Measurements from ENCODE around the gene JMY.

Gene JMY

DNA sequence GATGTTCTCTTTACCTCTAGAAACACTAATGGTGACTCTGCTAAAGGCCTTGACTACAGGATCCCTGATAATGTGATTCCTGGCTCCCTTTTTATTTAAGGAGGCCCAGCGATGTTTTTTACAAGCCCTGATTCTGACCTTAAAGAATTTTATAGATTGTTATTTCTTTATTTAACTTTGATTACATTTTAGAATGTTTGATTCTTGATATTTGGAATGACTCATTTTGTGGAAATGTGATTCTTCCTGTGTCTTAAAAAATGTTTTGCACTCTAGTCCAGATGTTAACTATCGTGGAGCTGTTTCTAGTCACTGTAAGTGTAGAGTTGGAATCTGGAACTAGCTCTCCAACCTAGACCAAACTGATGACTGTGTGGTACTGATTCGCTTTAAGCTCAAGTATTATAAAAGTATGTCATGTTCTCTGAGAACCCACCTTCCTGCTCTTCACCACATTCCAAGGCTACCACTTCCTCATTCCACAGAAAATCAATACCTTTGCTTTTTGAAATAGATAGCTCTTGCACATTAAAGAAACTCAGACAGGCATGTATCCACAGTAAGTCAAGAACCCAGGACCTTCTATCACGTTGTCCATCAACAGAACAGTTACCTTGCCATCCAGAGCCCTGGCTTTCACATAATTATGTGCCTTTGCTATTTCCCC lies 65.2 kb downstream of the JMY start:
- DNase-seq: no peak

DNA sequence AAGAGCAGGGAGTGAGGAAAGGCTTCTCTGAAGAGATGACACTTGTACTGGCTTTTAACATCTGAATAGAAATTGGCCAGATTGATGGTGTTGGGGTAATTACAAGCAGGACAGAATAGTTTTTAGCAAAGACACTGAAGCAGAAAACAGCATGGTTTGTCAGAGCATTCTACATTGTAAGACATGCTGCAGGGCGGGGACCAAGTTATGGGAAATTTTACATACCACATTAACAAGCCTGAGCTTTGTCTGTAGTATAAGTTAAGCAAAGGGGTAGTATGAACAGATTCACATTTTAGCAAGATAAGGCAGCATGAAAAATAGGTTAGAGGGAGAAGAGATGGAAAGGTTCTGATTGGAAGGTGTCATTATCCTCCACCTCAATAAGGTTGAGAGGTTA lies 66.5 kb downstream of the JMY start:
- no peak for DNase-seq

GRCh38 chr5:79305706-79306105 lies 69.8 kb downstream of the JMY start:
- no peak for DNase-seq

DNA sequence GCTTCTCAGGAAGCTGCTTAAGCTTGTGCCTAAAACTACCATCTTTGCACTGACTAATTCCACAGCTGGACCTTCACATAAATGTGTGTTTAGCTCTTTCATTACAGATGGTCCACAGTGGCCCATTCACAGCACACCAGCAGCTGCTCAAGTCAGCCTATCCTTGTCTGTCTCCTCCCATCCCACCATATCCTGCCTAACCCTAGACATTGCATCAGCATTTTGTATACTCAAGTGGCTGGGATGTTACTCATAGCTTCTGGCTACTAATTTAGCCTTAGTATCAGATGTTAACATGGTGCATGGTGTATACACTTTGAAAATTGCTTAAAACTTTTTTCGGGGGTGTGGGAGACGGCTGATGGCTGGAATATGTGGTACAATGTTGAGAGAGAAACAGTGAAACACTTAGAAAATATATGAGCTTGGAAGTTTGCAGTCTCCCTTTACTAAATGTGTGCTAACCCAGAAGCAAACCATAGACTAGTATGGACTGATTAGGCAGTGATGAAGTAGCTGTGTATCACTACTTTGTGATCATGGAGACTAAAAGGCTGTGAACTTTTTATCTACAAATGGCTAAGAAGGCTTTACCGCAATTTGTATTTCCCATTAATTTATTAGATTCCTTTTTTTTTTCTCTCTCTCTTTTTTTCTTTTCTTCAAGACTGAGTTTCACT lies 83.1 kb downstream of the JMY start:
- no peak for DNase-seq

DNA sequence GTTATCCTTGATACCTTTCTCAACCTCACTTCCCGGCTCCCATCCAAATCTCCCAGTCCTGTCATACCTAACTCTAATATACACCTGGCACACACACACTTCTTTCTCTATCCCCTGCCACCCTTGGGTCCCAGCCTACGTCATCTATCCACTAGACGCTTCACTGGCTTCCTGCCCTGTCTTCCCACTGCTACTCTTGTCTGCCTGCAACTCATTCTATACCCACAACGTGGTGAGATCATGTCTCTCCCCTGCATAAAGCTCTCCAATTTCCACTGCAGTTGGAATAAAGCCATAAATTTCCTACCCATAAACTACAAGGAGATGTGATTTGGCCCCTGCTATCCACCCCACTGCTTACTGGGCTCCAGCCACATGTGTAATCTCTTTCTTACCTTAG lies 93.5 kb downstream of the JMY start:
- DNase-seq: no peak

GRCh38 chr5:79330071-79330470 lies 94.1 kb downstream of the JMY start:
- DNase-seq: no peak

DNA sequence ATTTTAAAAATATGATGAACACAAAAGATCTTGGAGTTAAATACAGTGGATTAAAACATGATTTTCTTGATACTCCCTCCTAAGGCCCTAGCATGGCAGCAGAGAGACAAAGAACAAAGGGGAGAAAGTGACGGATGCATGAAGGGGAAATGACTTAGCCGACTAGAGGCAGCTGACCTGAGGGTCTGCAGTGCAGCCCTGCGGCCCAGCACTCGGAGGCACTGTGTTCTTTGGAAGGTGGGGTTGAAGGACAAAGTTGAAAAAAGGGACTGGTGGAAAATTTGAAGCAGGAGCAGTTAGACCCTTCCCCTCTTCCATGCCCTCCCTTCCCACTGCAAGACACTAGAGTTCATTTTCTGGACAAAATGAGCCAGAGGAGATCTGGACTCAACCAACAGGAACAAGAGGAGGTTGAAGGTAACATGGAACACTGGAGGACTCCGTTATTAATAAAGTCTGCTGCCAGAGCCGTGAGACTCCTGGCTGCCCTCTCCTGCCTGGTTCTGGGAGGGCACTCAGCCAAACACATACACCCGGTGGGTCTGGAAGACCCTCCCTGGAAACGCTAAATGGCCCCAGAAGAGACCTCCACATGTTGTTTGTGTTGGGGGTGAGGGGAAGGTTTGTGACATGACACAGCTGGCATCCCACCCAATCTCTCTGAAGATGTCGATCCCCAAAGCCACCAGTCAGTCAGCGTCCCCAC lies 98.1 kb downstream of the JMY start:
- no peak for DNase-seq

- no peak for DNase-seq
Measured at GRCh38 chr5:79346420-79346824, 110.5 kb downstream of the JMY start.

- no peak for DNase-seq
Measured at GRCh38 chr5:79349047-79349446, 113.1 kb downstream of the JMY start.

DNA sequence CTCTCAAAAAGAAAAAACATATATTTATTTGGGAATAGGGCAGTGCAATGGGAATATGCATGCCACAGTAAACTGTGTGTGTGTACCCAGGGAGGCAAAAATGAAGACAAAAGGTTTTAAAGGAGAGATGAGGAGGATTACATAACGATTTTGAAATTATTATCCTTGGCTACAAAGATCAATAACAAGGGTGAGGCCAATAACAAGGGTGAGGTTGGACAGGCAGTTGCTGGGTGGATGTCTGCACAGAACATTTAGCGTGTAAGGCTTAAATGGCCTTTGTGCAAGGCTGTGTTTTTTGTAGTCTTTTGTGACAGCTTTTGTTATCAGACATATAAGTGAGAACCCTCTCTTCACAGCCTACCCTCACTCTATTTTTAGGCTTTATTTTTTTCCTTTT lies 114.0 kb downstream of the JMY start:
- DNase-seq: no peak

DNA sequence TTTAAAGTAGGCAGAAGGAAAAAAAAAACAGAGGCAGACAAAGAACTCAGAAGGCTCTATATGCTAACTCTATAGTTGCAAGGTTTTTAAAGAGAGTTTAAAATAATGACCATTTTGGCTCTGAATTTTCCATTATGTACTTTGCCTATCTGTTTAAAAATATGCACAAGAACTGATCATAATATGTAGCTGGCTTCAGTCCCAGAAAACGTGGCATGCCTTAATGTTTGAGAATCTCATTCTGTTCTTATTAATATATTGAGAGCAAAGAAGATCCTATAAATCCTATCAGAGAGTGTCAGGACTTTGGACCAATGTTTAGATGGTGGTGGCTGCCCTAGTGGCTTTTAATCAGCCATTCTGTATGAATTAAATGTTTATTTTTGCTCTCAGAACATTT lies 121.5 kb downstream of the JMY start:
- no peak for DNase-seq
